Measurements from ENCODE around the gene NOBOX. TPM values are rescaled to one million over a fixed set of nuclear protein-coding genes. Genes with fewer than 3 reads are reported as not detected.

The NOBOX gene
- total and polyA plus RNA-seq, 10 of the 15 experiments (the other 5 are each of a cell fraction or from before 2014, with no cell fraction given): not detected

- TF ChIP-seq POLR2AphosphoS5 (IDR thresholded peaks at IDR 0.05; ENCODE audit: low read length): no peak
- no peak for TF ChIP-seq ASH2L (IDR thresholded peaks at IDR 0.05; ENCODE audit: borderline replicate concordance, low read depth)
- TF ChIP-seq HDAC6 (IDR thresholded peaks at IDR 0.05; ENCODE audit: unreplicated experiment): no peak
Observed at GRCh38 chr7:144414815-144415214, 11.3 kb upstream of the NOBOX start (continued).

GRCh38 chr7:144410441-144410840 lies 6.9 kb upstream of the NOBOX start:
- no peak for FAIRE-seq
- TF ChIP-seq ZNF592 (IDR thresholded peaks at IDR 0.05) (no peak), LARP7 (IDR thresholded peaks at IDR 0.05) (no peak), BMI1 (IDR thresholded peaks at IDR 0.05; ENCODE audit: borderline replicate concordance) (no peak), IKZF2 (IDR thresholded peaks at IDR 0.05) (no peak), HDGF (IDR thresholded peaks at IDR 0.05) (no peak), POLR2A (IDR thresholded peaks at IDR 0.05; ENCODE audit: low read depth, low read length) (no peak), SIN3A (IDR thresholded peaks at IDR 0.05; ENCODE audit: low read depth, low read length) (no peak), RBBP5 (conservative IDR thresholded peaks at IDR 0.05) (no peak), RAD51 (IDR thresholded peaks at IDR 0.05) (no peak), EZH2 (IDR thresholded peaks at IDR 0.05; ENCODE audit: borderline replicate concordance, control insufficient read depth, low read depth, low read length) (no peak), ZBTB4 (CRISPR knock-in tag; IDR thresholded peaks at IDR 0.05) (no peak)

More at GRCh38 chr7:144410441-144410840, 6.9 kb upstream of the NOBOX start:
- ChIA-PET SMC1A (ENCODE audit: uncharacterized antibody, unreplicated experiment) (interaction anchor here (1.3 to 1.4 kb wide), 3 partner anchors 8 to 27 kb away, joined by 3 read pairs; no protein-coding TSS in a partner anchor), RAD21 (ENCODE audit: unreplicated experiment) (no interaction called here), POLR2A (no interaction called here), CTCF (interaction anchor here (1.3 to 1.6 kb wide), 2 partner anchors 17 to 19 kb away, joined by 6 to 8 read pairs; no protein-coding TSS in a partner anchor)
- intact Hi-C loops (cut with micrococcal nuclease; ENCODE audit: unreplicated experiment) (no loop called here), in situ Hi-C loops (cut with MboI) (no loop called here)
- H3K27me3 ChIP-seq (replicated peaks in 1 of 2; ENCODE audit: control insufficient read depth in 2 of 2, insufficient read depth in 2 of 2, low read length in 1 of 2): no peaks in the 10 kb centered on the region
- H3K79me2 ChIP-seq (ENCODE audit: control insufficient read depth, insufficient read depth, low read length): no peaks in the 10 kb centered on the region
- no peak overlapping the region for H3K9ac ChIP-seq (ENCODE audit: control insufficient read depth, insufficient read depth, low read length)
- no peak for DNase-seq (ENCODE audit: low read depth, low spot score)
- H3K27ac ChIP-seq (ENCODE audit: control insufficient read depth, insufficient read depth): no peak overlapping the region
- no peaks in the 10 kb centered on the region for H3K9me3 ChIP-seq (replicated peaks; ENCODE audit: control insufficient read depth, insufficient read depth, low read length)
- H2AFZ ChIP-seq (ENCODE audit: control insufficient read depth, low read depth, low read length): no peak overlapping the region
- no peaks in the 10 kb centered on the region for H3K4me1 ChIP-seq (ENCODE audit: control insufficient read depth, insufficient read depth, low read length)
- 10% methylated on average over 4 of the region's 4 CpGs for WGBS (ENCODE audit: insufficient coverage, insufficient replicate concordance, low lambda C conversion rate, missing lambda C conversion rate)
- no peak overlapping the region for H3K4me2 ChIP-seq (ENCODE audit: control insufficient read depth, insufficient read depth)
- H3K4me3 ChIP-seq: no peak overlapping the region
- no peaks in the 10 kb centered on the region for H3K36me3 ChIP-seq (ENCODE audit: control insufficient read depth in 2 of 2, insufficient read depth in 2 of 2, low read length in 1 of 2)
- no TSS peak for BruUV-seq (replicated peaks)
- ATAC-seq: no peak
- H4K20me1 ChIP-seq (ENCODE audit: control insufficient read depth, insufficient read depth): no peaks in the 10 kb centered on the region

Measured in GM12878 (cell line).